ENCODE results near the gene CKAP2L.

CKAP2L gene

DNA sequence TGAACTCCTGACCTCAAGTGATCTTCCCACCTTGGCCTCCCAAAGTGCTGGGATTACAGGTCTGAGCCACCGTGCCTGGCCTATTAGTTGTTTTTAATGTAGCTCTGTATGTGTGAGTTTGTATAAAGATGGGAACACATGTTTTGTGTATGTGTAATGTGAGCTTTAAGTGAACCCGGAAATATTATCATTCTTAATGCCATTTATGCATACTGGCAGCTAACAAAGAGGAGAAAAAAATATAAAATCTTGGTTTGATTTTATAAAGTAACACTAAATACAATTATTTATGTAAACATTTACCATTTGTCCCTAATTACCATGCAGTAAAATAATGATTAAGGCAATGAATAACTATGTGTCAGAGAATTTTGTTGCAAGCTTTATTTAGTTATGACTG is 9.1 kb upstream of the CKAP2L start:
- H3K4me3 ChIP-seq (ENCODE audit: low read depth, low read length) = no peak overlapping the region
- no peak for DNase-seq (ENCODE audit: low read depth)
- TF ChIP-seq MYC (IDR thresholded peaks at IDR 0.05; ENCODE audit: low read depth, low read length) (no peak), MAX (IDR thresholded peaks at IDR 0.05; ENCODE audit: low read depth, low read length) (no peak), POLR2A (IDR thresholded peaks at IDR 0.05; ENCODE audit: extremely low read depth, insufficient read length) (no peak)
- TF ChIP-seq, protein P1, sequence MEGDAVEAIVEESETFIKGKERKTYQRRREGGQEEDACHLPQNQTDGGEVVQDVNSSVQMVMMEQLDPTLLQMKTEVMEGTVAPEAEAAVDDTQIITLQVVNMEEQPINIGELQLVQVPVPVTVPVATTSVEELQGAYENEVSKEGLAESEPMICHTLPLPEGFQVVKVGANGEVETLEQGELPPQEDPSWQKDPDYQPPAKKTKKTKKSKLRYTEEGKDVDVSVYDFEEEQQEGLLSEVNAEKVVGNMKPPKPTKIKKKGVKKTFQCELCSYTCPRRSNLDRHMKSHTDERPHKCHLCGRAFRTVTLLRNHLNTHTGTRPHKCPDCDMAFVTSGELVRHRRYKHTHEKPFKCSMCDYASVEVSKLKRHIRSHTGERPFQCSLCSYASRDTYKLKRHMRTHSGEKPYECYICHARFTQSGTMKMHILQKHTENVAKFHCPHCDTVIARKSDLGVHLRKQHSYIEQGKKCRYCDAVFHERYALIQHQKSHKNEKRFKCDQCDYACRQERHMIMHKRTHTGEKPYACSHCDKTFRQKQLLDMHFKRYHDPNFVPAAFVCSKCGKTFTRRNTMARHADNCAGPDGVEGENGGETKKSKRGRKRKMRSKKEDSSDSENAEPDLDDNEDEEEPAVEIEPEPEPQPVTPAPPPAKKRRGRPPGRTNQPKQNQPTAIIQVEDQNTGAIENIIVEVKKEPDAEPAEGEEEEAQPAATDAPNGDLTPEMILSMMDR (IDR thresholded peaks at IDR 0.05; ENCODE audit: low read depth, low read length) = no peak

- TF ChIP-seq, protein P1 (IDR thresholded peaks at IDR 0.05; ENCODE audit: low read depth, low read length) = no peak
- TF ChIP-seq MAX (IDR thresholded peaks at IDR 0.05; ENCODE audit: low read depth, low read length) = no peak
- TF ChIP-seq POLR2A (IDR thresholded peaks at IDR 0.05; ENCODE audit: extremely low read depth, insufficient read length) = no peak
- no peak for TF ChIP-seq MYC (IDR thresholded peaks at IDR 0.05; ENCODE audit: low read depth, low read length)
- H3K4me3 ChIP-seq (ENCODE audit: low read depth, low read length) = no peak overlapping the region
- no peak for DNase-seq (ENCODE audit: low read depth)
Measured at GRCh38 chr2:112772911-112773475, 8.6 kb upstream of the CKAP2L start.

DNA sequence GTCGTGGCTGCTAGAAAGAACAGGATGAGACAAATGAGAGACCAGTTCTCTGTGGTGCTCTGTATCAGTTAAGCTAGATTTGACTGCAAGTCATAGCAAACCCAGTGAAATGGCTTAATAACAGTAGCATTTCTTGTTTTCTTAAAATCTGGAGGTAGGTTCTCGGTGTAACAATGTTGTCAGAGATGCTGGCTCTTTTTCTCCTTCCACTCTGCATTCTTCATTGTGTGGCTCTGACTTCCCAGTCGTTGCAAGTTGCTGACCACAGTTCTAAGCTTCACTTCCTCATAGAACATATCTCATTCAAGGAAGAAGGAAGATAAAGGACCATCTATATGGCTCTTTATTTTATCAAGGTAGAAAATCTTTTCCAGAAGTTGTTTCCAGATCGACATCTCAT is 7.9 kb upstream of the CKAP2L start:
- DNase-seq (ENCODE audit: low read depth) = peak; percentile 53
- TF ChIP-seq POLR2A (IDR thresholded peaks at IDR 0.05; ENCODE audit: extremely low read depth, insufficient read length) = no peak
- TF ChIP-seq MYC (IDR thresholded peaks at IDR 0.05; ENCODE audit: low read depth, low read length) = no peak
- no peak for TF ChIP-seq MAX (IDR thresholded peaks at IDR 0.05; ENCODE audit: low read depth, low read length)
- TF ChIP-seq, protein P1 (IDR thresholded peaks at IDR 0.05; ENCODE audit: low read depth, low read length) = no peak
- no peak overlapping the region for H3K4me3 ChIP-seq (ENCODE audit: low read depth, low read length)

DNA sequence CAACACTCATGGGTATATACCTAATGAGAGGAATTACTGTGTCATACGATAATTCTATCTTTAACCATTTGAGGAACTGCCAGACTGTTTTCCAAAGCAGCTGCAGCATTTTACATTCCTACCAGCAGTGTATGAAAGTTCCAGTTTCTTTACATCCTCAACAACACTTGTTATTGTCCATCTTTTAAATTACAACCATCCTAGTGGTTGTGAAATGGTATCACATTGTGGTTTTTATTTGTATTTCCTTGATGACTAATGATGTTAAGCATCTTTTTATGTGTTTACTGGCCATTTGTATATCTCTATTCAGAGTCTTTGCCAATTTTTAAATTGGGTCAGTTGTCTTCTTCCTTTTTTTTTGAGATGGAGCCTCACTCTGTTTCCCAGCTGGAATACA is 4.0 kb upstream of the CKAP2L start:
- no peak for TF ChIP-seq MAX (IDR thresholded peaks at IDR 0.05; ENCODE audit: low read depth, low read length)
- no peak for TF ChIP-seq MYC (IDR thresholded peaks at IDR 0.05; ENCODE audit: low read depth, low read length)
- TF ChIP-seq, protein P1 (IDR thresholded peaks at IDR 0.05; ENCODE audit: low read depth, low read length) = no peak
- no peak for TF ChIP-seq POLR2A (IDR thresholded peaks at IDR 0.05; ENCODE audit: extremely low read depth, insufficient read length)
- DNase-seq (ENCODE audit: low read depth) = no peak
- H3K4me3 ChIP-seq (ENCODE audit: low read depth, low read length) = no peak overlapping the region

- no peak overlapping the region for H3K4me3 ChIP-seq (ENCODE audit: low read depth, low read length)
- DNase-seq (ENCODE audit: low read depth) = no peak
- TF ChIP-seq, protein P1 (IDR thresholded peaks at IDR 0.05; ENCODE audit: low read depth, low read length) = no peak
- TF ChIP-seq MAX (IDR thresholded peaks at IDR 0.05; ENCODE audit: low read depth, low read length) (no peak), MYC (IDR thresholded peaks at IDR 0.05; ENCODE audit: low read depth, low read length) (no peak), POLR2A (IDR thresholded peaks at IDR 0.05; ENCODE audit: extremely low read depth, insufficient read length) (no peak)
Measured at GRCh38 chr2:112767693-112768330, 3.4 kb upstream of the CKAP2L start.

All from NB4 (cell line).